GM12878 (cell line): Measurements from ENCODE around the gene BCKDK. TPM values are rescaled to one million over a fixed set of nuclear protein-coding genes. Genes with fewer than 3 reads are reported as not detected.

Experiments
- ATAC-seq: fragments of 200-7000 bp; cut with Tn5 transposase; 3 replicates; pipeline ENCODE4 v1.9.1; 2020; ENCODE audit warnings: mild to moderate bottlenecking, moderate library complexity
- BruUV-seq: library from RNA; stranded (reverse); fragments of 400-500 nt; replicated peaks from 2 replicates; lab custom pipeline; 2021; lab: Mats Ljungman, UMichigan
- CTCF ChIA-PET: fragments of 300-600 bp; sonication (Branson Sonifier 250); formaldehyde crosslinking; extraction: SDS; loops from one replicate; lab custom pipeline; 2021; ENCODE audit warnings: inconsistent platforms; lab: Yijun Ruan, JAX
- POLR2A ChIA-PET: fragments of 350-600 bp; formaldehyde crosslinking; extraction: SDS; loops from one replicate; lab custom pipeline; 2021; ENCODE audit warnings: inconsistent platforms; lab: Charles Lee
- RAD21 ChIA-PET: fragments of 300-600 bp; sonication (Branson Sonifier 250); formaldehyde crosslinking; loops from one replicate; lab custom pipeline; 2023; ENCODE audit warnings: antibody characterized with exemption; ENCODE audit not compliant: unreplicated experiment; lab: Charles Lee
- SMC1A ChIA-PET: fragments of 300-600 bp; sonication (Branson Sonifier 250); formaldehyde crosslinking; loops from one replicate; lab custom pipeline; 2023; ENCODE audit not compliant: unreplicated experiment, uncharacterized antibody; lab: Charles Lee
- DNase-seq: peaks from one replicate; pipeline ENCODE4 v3.0.0-alpha.2; 2011; ENCODE audit warnings: low read depth, low spot score
- FAIRE-seq: peaks from 3 replicates; lab custom pipeline; 2011; peaks lifted over from hg19 to GRCh38; lab: Jason Lieb, UNC
- H2AFZ ChIP-seq: 2 replicates; pipeline ENCODE4 v1.6.0; 2011; ENCODE audit warnings: low read depth, low read length, control low read depth; ENCODE audit not compliant: control insufficient read depth
- H3K27ac ChIP-seq: 2 replicates; pipeline ENCODE4 v1.5.1; 2011; ENCODE audit warnings: control low read depth; ENCODE audit not compliant: control insufficient read depth, insufficient read depth
- H3K27me3 ChIP-seq, 2 experiments: replicated peaks in 1 of 2; 2 replicates each; pipeline versions ENCODE4 v1.6.0 to v1.6.1; 2011; ENCODE audit warnings: low read length in 1 of 2; ENCODE audit not compliant: control insufficient read depth in 2 of 2, insufficient read depth in 2 of 2
- H3K36me3 ChIP-seq, 2 experiments: 2 replicates each; pipeline ENCODE4 v1.5.1; 2011; ENCODE audit warnings: low read length in 1 of 2; ENCODE audit not compliant: control insufficient read depth in 2 of 2, insufficient read depth in 2 of 2
- H3K4me1 ChIP-seq: 2 replicates; pipeline ENCODE4 v1.6.1; 2011; ENCODE audit warnings: mild to moderate bottlenecking, low read length, moderate library complexity, mixed read lengths; ENCODE audit not compliant: control insufficient read depth, insufficient read depth
- H3K4me2 ChIP-seq: 2 replicates; pipeline ENCODE4 v1.6.0; 2011; ENCODE audit warnings: control low read depth; ENCODE audit not compliant: control insufficient read depth, insufficient read depth
- H3K4me3 ChIP-seq: fragments of 200-600 bp; sonication (generic); 2 replicates; pipeline ENCODE4 v1.5.1; 2016
- H3K79me2 ChIP-seq: 2 replicates; pipeline ENCODE4 v1.6.0; 2011; ENCODE audit warnings: low read length; ENCODE audit not compliant: control insufficient read depth, insufficient read depth
- H3K9ac ChIP-seq: 2 replicates; pipeline ENCODE4 v1.8.0; 2011; ENCODE audit warnings: low read length, control low read depth, mixed read lengths; ENCODE audit not compliant: control insufficient read depth, insufficient read depth
- H3K9me3 ChIP-seq: replicated peaks from 3 replicates; pipeline ENCODE4 v1.5.1; 2011; ENCODE audit warnings: mild to moderate bottlenecking, low read length; ENCODE audit not compliant: control insufficient read depth, insufficient read depth
- H4K20me1 ChIP-seq: 2 replicates; pipeline ENCODE4 v1.6.0; 2011; ENCODE audit not compliant: control insufficient read depth, insufficient read depth
- ASH2L ChIP-seq: fragments of 300-600, 200-600 bp; sonication (generic); IDR thresholded peaks from 2 replicates; pipeline ENCODE4 v1.6.1; 2017; ENCODE audit warnings: low read depth, mild to moderate bottlenecking, borderline replicate concordance
- BCLAF1 ChIP-seq: fragments of 450-650 bp; IDR thresholded peaks from 2 replicates; pipeline ENCODE4 v1.6.1; 2017; ENCODE audit warnings: antibody characterized with exemption, mild to moderate bottlenecking, moderate library complexity
- HDAC6 ChIP-seq: fragments of 200-600 bp; sonication (generic); IDR thresholded peaks from one replicate; pipeline ENCODE4 v1.8.0; 2017; ENCODE audit warnings: antibody characterized with exemption; ENCODE audit not compliant: unreplicated experiment
- IRF4 ChIP-seq: IDR thresholded peaks from 2 replicates; pipeline ENCODE4 v1.6.1; 2011; ENCODE audit warnings: low read depth, low read length
- MYB ChIP-seq: fragments of 150-350 bp; IDR thresholded peaks from 2 replicates; pipeline ENCODE4 v1.6.1; 2014; ENCODE audit warnings: mild to moderate bottlenecking, low read depth, low read length, borderline replicate concordance
- NFXL1 ChIP-seq: fragments of 450-650 bp; IDR thresholded peaks from 2 replicates; pipeline ENCODE4 v1.6.1; 2017; ENCODE audit warnings: antibody characterized with exemption, mild to moderate bottlenecking, borderline replicate concordance
- NFYB ChIP-seq: IDR thresholded peaks from 2 replicates; pipeline ENCODE4 v1.6.1; 2011; ENCODE audit warnings: low read depth, mild to moderate bottlenecking, low read length, improper control_type of control experiment, moderate library complexity; ENCODE audit not compliant: insufficient read depth
- RAD21 ChIP-seq: IDR thresholded peaks from 2 replicates; pipeline ENCODE4 v1.6.1; 2011; ENCODE audit warnings: mild to moderate bottlenecking, low read depth, low read length, moderate library complexity; ENCODE audit not compliant: insufficient read depth
- RB1 ChIP-seq: fragments of 450-650 bp; formaldehyde crosslinking; IDR thresholded peaks from 2 replicates; pipeline ENCODE4 v1.6.1; 2017; ENCODE audit warnings: mild to moderate bottlenecking, borderline replicate concordance
- RBBP5 ChIP-seq: fragments of 200-600 bp; sonication (generic); conservative IDR thresholded peaks from 2 replicates; pipeline ENCODE4 v1.6.1; 2016
- SKIL ChIP-seq: fragments of 450-650 bp; IDR thresholded peaks from 2 replicates; pipeline ENCODE4 v1.6.1; 2017; ENCODE audit warnings: mild to moderate bottlenecking, low read depth, inconsistent platforms; ENCODE audit not compliant: poor library complexity, severe bottlenecking
- SMAD1 ChIP-seq: fragments of 450-650 bp; IDR thresholded peaks from 2 replicates; pipeline ENCODE4 v1.6.1; 2018; ENCODE audit warnings: mild to moderate bottlenecking, low read depth; ENCODE audit not compliant: partially characterized antibody
- STAT3 ChIP-seq: IDR thresholded peaks from 2 replicates; pipeline ENCODE4 v1.6.1; 2011; ENCODE audit warnings: low read depth, low read length, improper control_type of control experiment
- TAF1 ChIP-seq: IDR thresholded peaks from 2 replicates; pipeline ENCODE4 v1.6.1; 2011; ENCODE audit warnings: mild to moderate bottlenecking, low read depth, low read length, borderline replicate concordance
- TCF12 ChIP-seq: IDR thresholded peaks from 2 replicates; pipeline ENCODE4 v1.6.1; 2011; ENCODE audit warnings: low read depth, mild to moderate bottlenecking, low read length
- ZNF622 ChIP-seq: fragments of 450-650 bp; IDR thresholded peaks from 2 replicates; pipeline ENCODE4 v1.6.1; 2017; ENCODE audit warnings: mild to moderate bottlenecking, inconsistent platforms
- WGBS: methylation state at CpG from one replicate; pipeline ENCODE4 v1.1.6; 2016; ENCODE audit warnings: low lambda C conversion rate; ENCODE audit not compliant: insufficient replicate concordance, insufficient coverage; ENCODE audit errors: missing lambda C conversion rate; 5-methylcytosine and 5-hydroxymethylcytosine counted together
- in situ Hi-C: fragments of 300-500 bp; cut with MboI; formaldehyde crosslinking; loops from 9 replicates; pipeline ENCODE4 v1.14.3; 2018; ENCODE audit warnings: mixed read lengths
- intact Hi-C: fragments of 100-400 bp; cut with micrococcal nuclease; formaldehyde crosslinking; loops from one replicate; pipeline ENCODE4 v1.14.2; 2022; ENCODE audit not compliant: unreplicated experiment
- polyA plus RNA-seq, 11 experiments: library from polyadenylated mRNA; depleted of rRNA in 4 of 11; unstranded in 6 of 11; stranded (reverse) in 5 of 11; fragments of >200 nt; fragmentation: Nextera tagmentation in 4 of 11; fragmentation: Illumina TruSeq in 1 of 11; extraction: Ambion mirVana in 4 of 11; extraction: Trizol in 1 of 11; gene quantifications; 1 replicate in 1 of 11; 2 replicates in 10 of 11; pipeline versions ENCODE4 v1.2.1 to v1.2.3, GENCODE V29; 2011 to 2016; ENCODE audit warnings: inconsistent platforms in 2 of 11, missing spikeins in 2 of 11, low read depth in 1 of 11
- total RNA-seq, 4 experiments: library from RNA; depleted of rRNA in 3 of 4; stranded (reverse); fragments of >200 nt in 3 of 4; fragmentation: Illumina TruSeq in 1 of 4; extraction: Trizol in 1 of 4; gene quantifications; 2 replicates each; pipeline versions ENCODE4 v1.2.1 to v1.2.3, GENCODE V29; 2013 to 2021
- TF ChIP-seq, protein P1 (sequence below): IDR thresholded peaks from 2 replicates; pipeline ENCODE4 v1.6.1; 2011; ENCODE audit warnings: mild to moderate bottlenecking, low read depth, low read length, moderate library complexity; ENCODE audit not compliant: insufficient replicate concordance
- TF ChIP-seq, protein P2 (sequence below): IDR thresholded peaks from 2 replicates; pipeline ENCODE4 v1.6.1; 2012; ENCODE audit warnings: low read depth, low read length, improper control_type of control experiment

Gene BCKDK
- total and polyA plus RNA-seq, 10 of the 15 experiments (the other 5 are each of a cell fraction or from before 2014, with no cell fraction given): 0.68 to 56.6 (median 32.8) TPM

- ChIA-PET CTCF (interaction anchor here (0.7 kb wide), 1 partner anchor 246 kb away, joined by 3 read pairs; no protein-coding TSS in a partner anchor), RAD21 (no interaction called here), SMC1A (interaction anchor here (0.9 to 1.0 kb wide), 2 partner anchors 16 to 62 kb away, joined by 3 read pairs; partner anchors contain the start of genes ZNF646 and ZNF668), POLR2A (interaction anchor here (0.6 kb wide), 1 partner anchor 43 kb away, joined by 3 read pairs; the partner anchor contains the start of gene FUS)
- intact Hi-C loops: no loop called here
- no peak for DNase-seq
- H3K27me3 ChIP-seq: no peaks in the 10 kb centered on the region
- H3K9me3 ChIP-seq: no peaks in the 10 kb centered on the region
- no peaks in the 10 kb centered on the region for H4K20me1 ChIP-seq
- H3K4me2 ChIP-seq: no peak overlapping the region
- no peaks in the 10 kb centered on the region for H3K79me2 ChIP-seq
- no peak overlapping the region for H3K27ac ChIP-seq
- H3K4me3 ChIP-seq: no peak overlapping the region
- H3K9ac ChIP-seq: no peak overlapping the region
- 40% methylated on average over 6 of the region's 6 CpGs for WGBS
- BruUV-seq: no TSS peak
- no peak for TF ChIP-seq RB1
- TF ChIP-seq HDAC6: no peak
- TF ChIP-seq ZNF622: no peak
- no peak for TF ChIP-seq STAT3
- TF ChIP-seq, protein P1, sequence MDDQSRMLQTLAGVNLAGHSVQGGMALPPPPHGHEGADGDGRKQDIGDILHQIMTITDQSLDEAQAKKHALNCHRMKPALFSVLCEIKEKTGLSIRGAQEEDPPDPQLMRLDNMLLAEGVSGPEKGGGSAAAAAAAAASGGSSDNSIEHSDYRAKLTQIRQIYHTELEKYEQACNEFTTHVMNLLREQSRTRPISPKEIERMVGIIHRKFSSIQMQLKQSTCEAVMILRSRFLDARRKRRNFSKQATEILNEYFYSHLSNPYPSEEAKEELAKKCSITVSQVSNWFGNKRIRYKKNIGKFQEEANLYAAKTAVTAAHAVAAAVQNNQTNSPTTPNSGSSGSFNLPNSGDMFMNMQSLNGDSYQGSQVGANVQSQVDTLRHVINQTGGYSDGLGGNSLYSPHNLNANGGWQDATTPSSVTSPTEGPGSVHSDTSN: no peak
- no peak for TF ChIP-seq NFXL1
- TF ChIP-seq NFYB: no peak
- TF ChIP-seq MYB: no peak
- TF ChIP-seq IRF4: no peak
- TF ChIP-seq RAD21: no peak
- TF ChIP-seq, protein P2, sequence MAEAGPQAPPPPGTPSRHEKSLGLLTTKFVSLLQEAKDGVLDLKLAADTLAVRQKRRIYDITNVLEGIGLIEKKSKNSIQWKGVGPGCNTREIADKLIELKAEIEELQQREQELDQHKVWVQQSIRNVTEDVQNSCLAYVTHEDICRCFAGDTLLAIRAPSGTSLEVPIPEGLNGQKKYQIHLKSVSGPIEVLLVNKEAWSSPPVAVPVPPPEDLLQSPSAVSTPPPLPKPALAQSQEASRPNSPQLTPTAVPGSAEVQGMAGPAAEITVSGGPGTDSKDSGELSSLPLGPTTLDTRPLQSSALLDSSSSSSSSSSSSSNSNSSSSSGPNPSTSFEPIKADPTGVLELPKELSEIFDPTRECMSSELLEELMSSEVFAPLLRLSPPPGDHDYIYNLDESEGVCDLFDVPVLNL: no peak
- TF ChIP-seq TAF1: no peak
- TF ChIP-seq SMAD1: no peak
- TF ChIP-seq ASH2L: no peak
- TF ChIP-seq BCLAF1: no peak
- no peak for TF ChIP-seq SKIL
- TF ChIP-seq TCF12: no peak
- TF ChIP-seq RBBP5: no peak
- no peak for FAIRE-seq
- no peak overlapping the region for H2AFZ ChIP-seq
- in situ Hi-C loops: no loop called here
- H3K36me3 ChIP-seq: no peaks in the 10 kb centered on the region
- no peak for ATAC-seq
- no peaks in the 10 kb centered on the region; the same call in 1 of the 2 replicates for H3K4me1 ChIP-seq
Observed at GRCh38 chr16:31136287-31136662, 28.1 kb downstream of the BCKDK start.
